Aorta (tissue), 5 donors: ENCODE data around the gene CPN2. TPM values are rescaled to one million over a fixed set of nuclear protein-coding genes. Genes with fewer than 3 reads are reported as not detected.

Source experiments
- ATAC-seq: fragments of 200-7000 bp; cut with Tn5 transposase; one replicate; pipeline ENCODE4 v1.9.1; 2022; ENCODE audit warnings: moderate library complexity; ENCODE audit not compliant: low FRiP score
- DNase-seq, 2 donors: peaks; one replicate each; pipeline ENCODE4 v3.0.0-alpha.2; 2020
- H3K27ac ChIP-seq, 2 donors: one replicate each; pipeline ENCODE4 v1.5.1; 2013; ENCODE audit warnings: low read length in 2 of 2, mild to moderate bottlenecking in 2 of 2, moderate library complexity in 2 of 2, control low read depth in 1 of 2, inconsistent platforms in 1 of 2, low read depth in 1 of 2
- H3K27me3 ChIP-seq, 2 donors: one replicate each; pipeline ENCODE4 v1.6.1; 2013; ENCODE audit warnings: control low read depth in 1 of 2, low read length in 1 of 2, mild to moderate bottlenecking in 1 of 2, moderate library complexity in 1 of 2; ENCODE audit not compliant: insufficient read depth in 2 of 2, control insufficient read depth in 1 of 2
- H3K36me3 ChIP-seq, 2 donors: one replicate each; pipeline ENCODE4 v1.6.1; 2013; ENCODE audit warnings: control low read depth in 1 of 2, low read length in 1 of 2, mild to moderate bottlenecking in 1 of 2; ENCODE audit not compliant: insufficient read depth in 2 of 2, control insufficient read depth in 1 of 2
- H3K4me1 ChIP-seq, 2 donors: one replicate each; pipeline ENCODE4 v1.6.1; 2013; ENCODE audit warnings: low read length in 2 of 2, control low read depth in 1 of 2, mild to moderate bottlenecking in 1 of 2, moderate library complexity in 1 of 2; ENCODE audit not compliant: insufficient read depth in 2 of 2, control insufficient read depth in 1 of 2
- H3K4me3 ChIP-seq, 2 donors: one replicate each; pipeline ENCODE4 v1.5.1; 2013; ENCODE audit warnings: low read length in 2 of 2, control low read depth in 1 of 2, mild to moderate bottlenecking in 1 of 2
- H3K9me3 ChIP-seq: one replicate; pipeline ENCODE4 v1.6.1; 2013; ENCODE audit warnings: mild to moderate bottlenecking, low read length; ENCODE audit not compliant: control insufficient read depth
- WGBS, 2 donors: extraction: QIAGEN DNeasy Blood & Tissue Kit; methylation state at CpG; one replicate each; pipeline ENCODE4 v1.1.7; 2013; 5-methylcytosine and 5-hydroxymethylcytosine counted together
- intact Hi-C, 2 donors: fragments of 100-400 bp; cut with DNase I; formaldehyde crosslinking; loops; one replicate each; pipeline versions ENCODE4 v1.14.2 to v1.15.0; 2022
- polyA plus RNA-seq, 2 donors: library from polyadenylated mRNA; stranded (reverse); fragments of 200-250 nt; gene quantifications; one replicate each; pipeline ENCODE4 v1.2.3, GENCODE V29; 2013
- total RNA-seq, 2 donors: library from RNA; stranded (reverse); fragmentation: NEBNext Ultra II Directional; extraction: Animal tissue kit (Norgen Biotek cat#: 25700); gene quantifications; one replicate each; pipeline ENCODE4 v1.2.1, GENCODE V29; 2021
- donor health status: healthy with polysubstance abuse.
- donor health status: Bipolar disorder and iron deficiency.
- donor health status: DM: no; HTN: no; CAD: no.
- donor health status: DM: no; HTN: no; CAD: no.
- donor health status: DM: yes; HTN: yes; CAD: no.

The CPN2 gene
- total and polyA plus RNA-seq, 4 donors: not detected

DNA sequence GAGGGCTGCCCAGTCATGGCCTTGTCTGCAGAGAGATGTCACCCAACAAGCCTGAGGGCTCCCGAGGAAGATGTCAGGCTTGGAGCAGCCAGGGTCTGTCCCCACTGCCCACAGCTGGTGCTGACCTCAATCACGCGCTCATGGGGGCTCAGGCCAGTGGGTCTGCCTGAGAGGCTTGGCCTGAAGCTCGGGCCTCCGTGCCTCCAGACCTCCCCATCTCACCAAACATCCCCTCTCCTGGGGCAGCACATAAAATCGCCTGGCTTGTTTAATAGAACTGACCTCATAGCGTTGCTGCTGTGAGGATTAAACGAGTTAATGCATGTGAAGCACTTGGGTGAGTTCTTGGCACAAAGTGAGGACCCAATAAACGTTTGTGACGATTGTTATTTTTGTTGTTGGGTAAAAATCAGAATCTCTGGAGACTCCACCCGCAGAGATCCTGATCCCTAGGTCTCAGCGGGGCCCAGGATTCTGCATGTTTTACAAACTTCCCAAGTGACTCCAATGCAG, 14.9 kb upstream of the CPN2 start:
- 85 to 87% methylated on average over 12 of the region's 12 CpGs for WGBS, 2 donors
- no peak overlapping the region for H3K27ac ChIP-seq
- H3K27me3 ChIP-seq: no peaks in the 10 kb centered on the region
- no peak for ATAC-seq
- intact Hi-C loops: no loop called here
- no peaks in the 10 kb centered on the region for H3K36me3 ChIP-seq
- DNase-seq: no peak
- H3K9me3 ChIP-seq: no peaks in the 10 kb centered on the region
- H3K4me3 ChIP-seq: no peak overlapping the region
- H3K4me1 ChIP-seq: no peaks in the 10 kb centered on the region

DNA sequence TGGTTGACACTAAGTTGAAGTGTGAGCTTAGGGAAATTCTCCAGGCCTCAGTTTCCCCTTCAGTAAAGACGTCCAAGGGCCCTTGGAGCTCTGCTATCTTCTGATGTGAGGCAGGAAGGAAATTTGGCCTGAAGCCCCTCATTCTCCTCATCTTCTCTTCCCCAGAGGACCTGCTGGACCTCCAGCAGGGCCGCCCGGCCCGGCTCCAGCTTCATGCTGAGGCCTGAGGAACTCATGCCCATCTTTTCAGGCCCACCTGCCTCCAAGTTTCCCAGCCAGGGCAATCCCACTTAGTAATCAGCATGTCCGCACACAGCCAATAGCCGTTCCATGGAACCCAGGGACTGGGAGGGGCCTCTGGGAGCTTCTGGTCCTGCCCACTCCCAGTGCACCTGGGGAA, 14.4 kb upstream of the CPN2 start:
- H3K27me3 ChIP-seq: peaks cover 0 to 1% of the 10 kb centered on the region in 2 donors
- H3K36me3 ChIP-seq: no peaks in the 10 kb centered on the region
- H3K9me3 ChIP-seq: no peaks in the 10 kb centered on the region
- ATAC-seq (no peak), DNase-seq (no peak)
- no peaks in the 10 kb centered on the region for H3K4me1 ChIP-seq
- H3K4me3 ChIP-seq: no peak overlapping the region
- WGBS, 2 donors: 86% methylated on average over 6 of the region's 6 CpGs
- H3K27ac ChIP-seq: no peak overlapping the region
- intact Hi-C loops: no loop called here

DNA sequence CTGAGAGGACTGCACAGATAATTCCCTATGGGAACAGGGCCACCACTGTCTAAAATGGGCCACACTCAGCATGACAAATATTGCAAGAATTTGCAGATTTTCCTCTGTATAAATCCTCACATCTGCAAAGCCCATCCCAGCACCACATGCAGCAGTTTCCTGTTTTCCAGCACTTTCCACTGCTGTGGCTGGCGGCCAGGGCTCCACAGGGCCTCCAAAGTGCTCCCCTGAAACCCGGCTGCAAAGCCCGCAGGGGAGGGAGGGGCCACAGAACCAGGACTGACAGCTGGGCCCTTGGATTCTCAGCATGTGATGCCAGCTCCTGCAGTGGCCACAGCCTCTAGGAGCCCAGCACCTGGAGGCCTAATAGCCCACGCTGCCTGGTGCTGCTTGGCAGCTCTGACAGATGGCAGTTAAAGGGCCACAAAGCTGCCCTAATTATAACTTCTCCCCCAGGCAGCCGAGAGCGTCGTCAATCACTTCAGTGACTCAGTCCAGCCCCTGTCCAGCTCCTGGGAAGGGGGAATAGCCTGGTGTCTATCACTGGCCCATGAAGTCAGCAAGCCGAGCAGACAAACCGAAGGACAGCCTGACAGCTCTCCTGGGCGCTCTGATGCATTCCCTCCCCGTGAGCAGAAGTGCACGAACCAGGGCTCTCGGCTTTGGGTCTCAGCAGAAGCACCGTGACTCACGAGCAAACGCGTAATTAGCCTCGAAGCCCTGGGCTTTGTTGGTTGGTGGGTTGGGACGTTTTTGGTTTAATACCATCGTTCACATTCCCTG, 13.7 kb upstream of the CPN2 start:
- DNase-seq: no peak
- intact Hi-C loops: no loop called here
- Histone ChIP-seq H3K4me1 (no peaks in the 10 kb centered on the region), H3K27me3 (peaks cover 0 to 1% of the 10 kb centered on the region in 2 donors), H3K27ac (no peak overlapping the region), H3K36me3 (no peaks in the 10 kb centered on the region), H3K9me3 (no peaks in the 10 kb centered on the region), H3K4me3 (no peak overlapping the region)
- WGBS, 2 donors: 42 to 47% methylated on average over 20 of the region's 20 CpGs
- peak; percentile 44 for ATAC-seq

DNA sequence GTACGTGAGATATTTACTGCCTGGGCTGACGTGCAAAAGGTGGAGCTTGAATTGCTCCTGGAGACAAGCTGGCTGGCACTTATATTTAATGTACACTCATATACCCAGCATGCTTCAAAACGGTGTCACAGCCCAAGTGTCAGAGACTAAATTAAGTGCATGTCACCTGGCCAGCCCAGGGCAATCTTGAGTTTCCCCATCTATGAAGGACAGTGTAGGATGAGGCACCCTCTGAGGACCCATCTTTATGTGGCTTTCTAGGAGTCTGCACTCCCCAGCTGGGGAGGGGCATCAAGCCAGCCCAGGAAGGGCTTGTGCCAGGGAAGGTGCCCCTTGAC, 13.2 kb upstream of the CPN2 start:
- no peak for ATAC-seq
- H3K27ac ChIP-seq: no peak overlapping the region
- no peaks in the 10 kb centered on the region for H3K4me1 ChIP-seq
- no peak for DNase-seq
- H3K27me3 ChIP-seq: peaks cover 0 to 1% of the 10 kb centered on the region in 2 donors
- H3K9me3 ChIP-seq: no peaks in the 10 kb centered on the region
- H3K36me3 ChIP-seq: no peaks in the 10 kb centered on the region
- 68 to 77% methylated on average over 3 of the region's 3 CpGs for WGBS, 2 donors
- H3K4me3 ChIP-seq: no peak overlapping the region
- intact Hi-C loops: no loop called here

DNA sequence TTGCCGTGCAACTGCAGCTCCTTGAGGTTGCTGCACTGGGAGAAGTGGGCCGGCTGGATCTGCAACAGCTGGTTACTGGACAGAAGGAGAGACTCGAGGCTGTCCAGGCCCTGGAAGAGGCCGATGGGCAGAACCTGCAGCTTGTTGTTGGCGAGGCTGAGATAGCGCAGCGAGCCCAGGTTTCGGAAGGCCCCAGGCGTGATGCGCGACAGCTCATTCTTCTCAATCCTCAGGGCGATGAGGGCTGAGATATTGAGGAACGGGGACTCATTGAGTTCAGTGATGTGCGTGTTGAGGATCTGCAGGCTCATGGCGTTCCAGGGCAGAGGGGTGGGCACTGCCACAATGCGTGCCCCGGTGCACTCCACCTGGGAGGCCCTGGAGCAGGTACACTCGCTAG, 9.4 kb upstream of the CPN2 start:
- intact Hi-C loops: no loop called here
- 90 to 92% methylated on average over 18 of the region's 18 CpGs for WGBS, 2 donors
- no peak for ATAC-seq
- Histone ChIP-seq H3K27ac (no peak overlapping the region), H3K4me3 (no peak overlapping the region), H3K4me1 (no peaks in the 10 kb centered on the region), H3K36me3 (no peaks in the 10 kb centered on the region), H3K27me3 (peaks cover 0 to 1% of the 10 kb centered on the region in 2 donors), H3K9me3 (no peaks in the 10 kb centered on the region)
- DNase-seq: no peak

DNA sequence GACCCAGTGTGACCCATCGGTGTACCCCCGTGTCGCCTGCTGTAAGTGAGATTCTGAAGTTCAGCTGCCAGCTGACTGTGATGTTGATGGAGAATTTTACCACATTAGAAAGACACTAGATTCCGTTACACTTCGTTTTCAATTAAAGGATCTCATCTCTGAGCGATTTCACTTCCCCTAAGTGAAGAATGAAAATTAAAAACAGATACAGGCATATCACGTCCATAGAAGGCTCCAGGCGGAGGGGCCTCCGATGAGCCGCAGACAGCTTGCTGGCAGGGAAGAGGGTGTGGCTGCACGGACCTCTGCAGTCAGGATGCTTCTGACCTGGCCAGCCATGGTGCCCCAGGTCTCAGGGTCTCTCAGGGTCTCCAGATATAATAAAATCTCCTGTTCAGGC, 6.6 kb upstream of the CPN2 start:
- Histone ChIP-seq H3K27me3 (peaks cover 0 to 1% of the 10 kb centered on the region in 2 donors), H3K27ac (no peak overlapping the region), H3K9me3 (no peaks in the 10 kb centered on the region), H3K36me3 (no peaks in the 10 kb centered on the region), H3K4me3 (no peak overlapping the region), H3K4me1 (no peaks in the 10 kb centered on the region)
- WGBS, 2 donors: 83 to 85% methylated on average over 11 of the region's 11 CpGs
- ATAC-seq (no peak), DNase-seq (no peak)
- intact Hi-C loops: no loop called here

DNA sequence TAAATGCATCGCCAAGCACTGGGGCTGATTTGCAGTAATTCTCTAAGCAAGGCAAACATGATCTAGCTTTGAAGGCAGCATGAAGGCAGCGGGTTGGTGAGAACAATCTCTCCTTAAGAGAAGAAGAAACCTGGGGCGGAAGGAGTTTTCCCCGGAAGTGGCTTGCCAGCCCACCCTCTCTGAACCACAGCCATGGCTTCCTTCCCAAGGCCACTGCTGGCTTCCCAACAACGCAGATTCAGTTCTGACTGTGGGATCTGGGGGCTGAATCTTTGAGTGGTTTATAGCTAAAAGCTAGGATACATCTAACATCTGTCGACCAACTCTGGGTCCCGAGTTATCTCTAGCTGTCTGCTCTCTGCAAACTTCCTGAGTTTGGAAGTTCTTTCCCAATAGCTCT, 4.3 kb upstream of the CPN2 start:
- Histone ChIP-seq H3K36me3 (no peaks in the 10 kb centered on the region), H3K4me3 (no peak overlapping the region), H3K4me1 (no peaks in the 10 kb centered on the region), H3K27me3 (no peaks in the 10 kb centered on the region), H3K9me3 (no peaks in the 10 kb centered on the region), H3K27ac (no peak overlapping the region)
- intact Hi-C loops: no loop called here
- WGBS, 2 donors: 86 to 87% methylated on average over 7 of the region's 7 CpGs
- DNase-seq (no peak), ATAC-seq (no peak)

DNA sequence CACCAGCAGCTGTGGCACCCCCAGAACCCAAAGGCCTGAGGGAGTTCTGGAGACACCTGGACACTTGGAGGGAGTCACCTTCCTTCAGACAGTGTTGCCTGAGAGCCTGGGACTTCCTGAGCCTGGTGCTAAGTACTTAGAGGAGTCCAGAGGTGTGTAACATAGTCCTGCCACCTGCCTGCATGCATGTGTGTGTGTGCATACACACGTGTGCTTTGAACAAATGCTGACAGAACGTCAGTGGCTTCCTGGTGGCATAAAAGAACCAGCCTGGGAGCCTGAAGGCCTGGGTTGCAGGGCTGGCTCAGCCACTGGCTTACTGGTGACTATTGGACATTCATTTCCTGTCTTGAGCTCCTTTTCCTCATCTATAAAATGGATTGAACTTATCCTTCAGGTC, 3.2 kb upstream of the CPN2 start:
- no peak overlapping the region for H3K4me3 ChIP-seq
- 74 to 88% methylated on average over 2 of the region's 2 CpGs for WGBS, 2 donors
- H3K27ac ChIP-seq: no peak overlapping the region
- no peaks in the 10 kb centered on the region for H3K36me3 ChIP-seq
- intact Hi-C loops: no loop called here
- H3K4me1 ChIP-seq: no peaks in the 10 kb centered on the region
- no peaks in the 10 kb centered on the region for H3K9me3 ChIP-seq
- ATAC-seq (no peak), DNase-seq (no peak)
- no peaks in the 10 kb centered on the region for H3K27me3 ChIP-seq

DNA sequence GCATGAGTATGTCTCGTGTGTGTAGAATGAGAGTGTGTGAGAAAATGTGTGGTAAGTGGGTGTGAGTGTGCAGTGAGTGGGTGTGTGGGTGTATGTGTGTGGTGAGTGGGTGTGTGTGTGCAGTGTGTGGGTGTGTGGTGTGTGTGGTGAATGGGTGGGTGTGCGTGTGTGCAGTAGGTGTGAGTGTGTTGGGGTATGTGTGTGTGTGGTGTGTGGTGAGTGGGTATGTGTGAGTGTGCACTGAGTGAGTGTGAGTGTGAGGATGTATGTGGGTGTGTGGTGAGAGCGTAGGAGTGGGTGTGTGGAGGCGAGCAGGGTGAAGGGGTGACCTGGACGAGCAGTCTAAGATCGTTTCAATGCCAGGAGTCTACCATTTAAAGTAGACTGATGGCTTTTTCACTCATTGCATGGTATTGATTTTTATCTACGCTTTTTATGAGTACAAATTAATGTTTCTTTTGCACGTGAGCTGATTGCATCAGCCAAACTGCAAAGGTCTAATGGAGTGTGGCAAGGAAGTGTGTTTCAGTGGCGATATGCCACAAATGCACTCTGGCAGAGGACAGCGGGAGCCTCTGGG, 1.6 kb upstream of the CPN2 start:
- DNase-seq (no peak), ATAC-seq (no peak)
- 82 to 91% methylated on average over 10 of the region's 10 CpGs for WGBS, 2 donors
- no peak overlapping the region for H3K27ac ChIP-seq
- H3K36me3 ChIP-seq: no peaks in the 10 kb centered on the region
- H3K27me3 ChIP-seq: no peaks in the 10 kb centered on the region
- no peaks in the 10 kb centered on the region for H3K4me1 ChIP-seq
- H3K4me3 ChIP-seq: no peak overlapping the region
- H3K9me3 ChIP-seq: no peaks in the 10 kb centered on the region
- intact Hi-C loops: no loop called here
